Peyer's patch (tissue), 4 donors: Measurements from ENCODE around the gene MED15.
"Not testable (repeated sequence)": the region's sequence is repeated elsewhere in the genome, so short reads cannot be mapped to it uniquely, and the experiment has no call there.

Experiments
- POLR2A ChIP-seq, 2 donors: fragments of 450-650 bp; IDR thresholded peaks; one replicate each; pipeline ENCODE4 v1.5.1; 2017; ENCODE audit warnings: antibody characterized with exemption in 2 of 2, mild to moderate bottlenecking in 2 of 2, moderate library complexity in 2 of 2
- TF ChIP-seq, protein P1 (sequence below), 6 experiments: fragments of 450-650 bp in 4 of 6; fragments of 200-600 bp in 2 of 6; sonication (generic) in 1 of 6; IDR thresholded peaks; one replicate each; pipeline ENCODE4 v1.5.1; 2017 to 2019; ENCODE audit warnings: antibody characterized with exemption in 6 of 6, mild to moderate bottlenecking in 3 of 6, moderate library complexity in 1 of 6

DNA sequence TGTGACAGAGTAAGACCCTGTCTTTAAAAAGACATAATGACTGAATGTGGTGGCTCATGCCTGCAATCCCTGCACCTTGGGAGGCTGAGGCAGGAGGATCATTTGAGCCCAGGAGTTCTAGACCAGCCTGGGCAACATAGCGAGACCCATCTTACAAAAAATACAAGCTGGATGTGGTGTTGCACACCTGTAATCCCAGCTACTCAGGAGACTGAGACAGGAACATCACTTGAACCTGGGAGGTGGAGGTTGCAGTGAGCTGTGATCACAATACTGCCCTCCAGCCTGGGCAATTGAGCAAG, 112.4 kb downstream of the MED15 start:
- TF ChIP-seq, protein P1, sequence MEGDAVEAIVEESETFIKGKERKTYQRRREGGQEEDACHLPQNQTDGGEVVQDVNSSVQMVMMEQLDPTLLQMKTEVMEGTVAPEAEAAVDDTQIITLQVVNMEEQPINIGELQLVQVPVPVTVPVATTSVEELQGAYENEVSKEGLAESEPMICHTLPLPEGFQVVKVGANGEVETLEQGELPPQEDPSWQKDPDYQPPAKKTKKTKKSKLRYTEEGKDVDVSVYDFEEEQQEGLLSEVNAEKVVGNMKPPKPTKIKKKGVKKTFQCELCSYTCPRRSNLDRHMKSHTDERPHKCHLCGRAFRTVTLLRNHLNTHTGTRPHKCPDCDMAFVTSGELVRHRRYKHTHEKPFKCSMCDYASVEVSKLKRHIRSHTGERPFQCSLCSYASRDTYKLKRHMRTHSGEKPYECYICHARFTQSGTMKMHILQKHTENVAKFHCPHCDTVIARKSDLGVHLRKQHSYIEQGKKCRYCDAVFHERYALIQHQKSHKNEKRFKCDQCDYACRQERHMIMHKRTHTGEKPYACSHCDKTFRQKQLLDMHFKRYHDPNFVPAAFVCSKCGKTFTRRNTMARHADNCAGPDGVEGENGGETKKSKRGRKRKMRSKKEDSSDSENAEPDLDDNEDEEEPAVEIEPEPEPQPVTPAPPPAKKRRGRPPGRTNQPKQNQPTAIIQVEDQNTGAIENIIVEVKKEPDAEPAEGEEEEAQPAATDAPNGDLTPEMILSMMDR (IDR thresholded peaks at IDR 0.05): not testable (repeated sequence)
- not testable (repeated sequence) for TF ChIP-seq POLR2A (IDR thresholded peaks at IDR 0.05)
